ENCODE measurements around the gene AJAP1.

The AJAP1 gene

GRCh38 chr1:4681026-4681425 lies 26.6 kb downstream of the AJAP1 start:
- no peak for DNase-seq (ENCODE audit: low read depth in 1 of 2, low spot score in 1 of 2)
- no peak overlapping the region for H3K4me3 ChIP-seq (replicated peaks; ENCODE audit: insufficient read depth, low read length)
- no peak overlapping the region for H3K27ac ChIP-seq (replicated peaks)
- no peaks in the 10 kb centered on the region for H3K27me3 ChIP-seq (ENCODE audit: insufficient read depth, poor library complexity, severe bottlenecking)
- TF ChIP-seq POLR2AphosphoS5 (IDR thresholded peaks at IDR 0.05; ENCODE audit: low read depth), result no peak
- no peak for TF ChIP-seq SPI1 (IDR thresholded peaks at IDR 0.05; ENCODE audit: borderline replicate concordance, low read depth)
- no peak for TF ChIP-seq REST (IDR thresholded peaks at IDR 0.05; ENCODE audit: insufficient replicate concordance, low read depth)
- no peak for TF ChIP-seq GABPA (IDR thresholded peaks at IDR 0.05; ENCODE audit: low read depth)
- no peak for TF ChIP-seq CTCF (IDR thresholded peaks at IDR 0.05; ENCODE audit: insufficient read depth, low read length)

- TF ChIP-seq GABPA (IDR thresholded peaks at IDR 0.05; ENCODE audit: low read depth) (no peak), POLR2AphosphoS5 (IDR thresholded peaks at IDR 0.05; ENCODE audit: low read depth) (no peak), SPI1 (IDR thresholded peaks at IDR 0.05; ENCODE audit: borderline replicate concordance, low read depth) (no peak), CTCF (IDR thresholded peaks at IDR 0.05; ENCODE audit: insufficient read depth, low read length) (no peak), REST (IDR thresholded peaks at IDR 0.05; ENCODE audit: insufficient replicate concordance, low read depth) (no peak)
- no peak for DNase-seq (ENCODE audit: low read depth in 1 of 2, low spot score in 1 of 2)
- H3K27ac ChIP-seq (replicated peaks), result no peak overlapping the region
- no peak overlapping the region for H3K4me3 ChIP-seq (replicated peaks; ENCODE audit: insufficient read depth, low read length)
- no peaks in the 10 kb centered on the region for H3K27me3 ChIP-seq (ENCODE audit: insufficient read depth, poor library complexity, severe bottlenecking)
Measured at GRCh38 chr1:4682607-4683220, 28.3 kb downstream of the AJAP1 start.

GRCh38 chr1:4684136-4684535 lies 29.7 kb downstream of the AJAP1 start:
- Histone ChIP-seq H3K27ac (replicated peaks) (no peak overlapping the region), H3K27me3 (ENCODE audit: insufficient read depth, poor library complexity, severe bottlenecking) (no peaks in the 10 kb centered on the region), H3K4me3 (replicated peaks; ENCODE audit: insufficient read depth, low read length) (no peak overlapping the region)
- TF ChIP-seq CTCF (IDR thresholded peaks at IDR 0.05; ENCODE audit: insufficient read depth, low read length) (no peak), POLR2AphosphoS5 (IDR thresholded peaks at IDR 0.05; ENCODE audit: low read depth) (no peak), REST (IDR thresholded peaks at IDR 0.05; ENCODE audit: insufficient replicate concordance, low read depth) (no peak), GABPA (IDR thresholded peaks at IDR 0.05; ENCODE audit: low read depth) (no peak), SPI1 (IDR thresholded peaks at IDR 0.05; ENCODE audit: borderline replicate concordance, low read depth) (no peak)
- DNase-seq (ENCODE audit: low read depth in 1 of 2, low spot score in 1 of 2), result no peak
